SK-N-SH (cell line): ENCODE measurements around the gene RFWD3.

Source experiments
- CTCF ChIP-seq: fragments of 200-600 bp; sonication (generic); IDR thresholded peaks from 2 replicates; pipeline ENCODE4 v1.6.1; 2017; ENCODE audit warnings: antibody characterized with exemption, mild to moderate bottlenecking, moderate library complexity
- IRF3 ChIP-seq: fragments of 150-350 bp; IDR thresholded peaks from 2 replicates; pipeline ENCODE4 v1.6.1; 2016; ENCODE audit warnings: mild to moderate bottlenecking, low read depth, low read length
- NRF1 ChIP-seq: IDR thresholded peaks from 2 replicates; pipeline ENCODE4 v1.6.1; 2012; ENCODE audit warnings: low read depth, mild to moderate bottlenecking, low read length
- RFX5 ChIP-seq: IDR thresholded peaks from 2 replicates; pipeline ENCODE4 v1.6.1; 2012; ENCODE audit warnings: mild to moderate bottlenecking, improper control_type of control experiment, low read length
- YY1 ChIP-seq: IDR thresholded peaks from 2 replicates; pipeline ENCODE4 v1.4.0; 2012; ENCODE audit warnings: low read depth, mild to moderate bottlenecking
- ZBTB33 ChIP-seq: IDR thresholded peaks from 2 replicates; pipeline ENCODE4 v1.4.0; 2012; ENCODE audit warnings: low read depth, borderline replicate concordance

- TF ChIP-seq CTCF, result no peak
- TF ChIP-seq RFX5, result no peak
- TF ChIP-seq IRF3, result no peak
- TF ChIP-seq YY1, result no peak
- TF ChIP-seq ZBTB33, result no peak
- TF ChIP-seq NRF1, result no peak
These were observed 14.0 kb upstream of the RFWD3 start for GRCh38 chr16:74680681-74681080.
